Activated naive CD8-positive, alpha-beta T cell treated with anti-CD3 and anti-CD28 coated beads, Interleukin-2, amount 50 U/mL, for 16 hours (primary cell): ENCODE measurements around the gene GABPB1.

Experiments
- DNase-seq: peaks from one replicate; pipeline ENCODE4 v3.0.0-alpha.2; 2020; ENCODE audit warnings: low read depth, low spot score

The GABPB1 gene

GRCh38 chr15:50244153-50244552, 110.8 kb downstream of the GABPB1 start:
- DNase-seq, result no peak

- DNase-seq, result no peak
Measured at GRCh38 chr15:50241684-50242450, 113.1 kb downstream of the GABPB1 start.

GRCh38 chr15:50238255-50238654, 116.7 kb downstream of the GABPB1 start:
- DNase-seq, result no peak

- no peak for DNase-seq
Measured at GRCh38 chr15:50236433-50236832, 118.6 kb downstream of the GABPB1 start.

- no peak for DNase-seq
Measured at GRCh38 chr15:50235794-50236193, 119.2 kb downstream of the GABPB1 start.

GRCh38 chr15:50234764-50235163, 120.2 kb downstream of the GABPB1 start:
- DNase-seq, result no peak

GRCh38 chr15:50233192-50233736, 121.7 kb downstream of the GABPB1 start:
- no peak for DNase-seq

GRCh38 chr15:50232791-50233190, 122.2 kb downstream of the GABPB1 start:
- no peak for DNase-seq

GRCh38 chr15:50231761-50232160, 123.2 kb downstream of the GABPB1 start:
- DNase-seq, result no peak

GRCh38 chr15:50229336-50229735, 125.7 kb downstream of the GABPB1 start:
- no peak for DNase-seq

GRCh38 chr15:50228866-50229265, 126.1 kb downstream of the GABPB1 start:
- no peak for DNase-seq

- DNase-seq, result no peak
Measured at GRCh38 chr15:50227076-50227475, 127.9 kb downstream of the GABPB1 start.

- no peak for DNase-seq
Measured at GRCh38 chr15:50225938-50226337, 129.1 kb downstream of the GABPB1 start.
